WI38 (cell line): Measurements from ENCODE around the gene TEKTIP1.
A peak's percentile ranks its signal among the peaks of the same experiment; 100 is the strongest.

ENCODE experiments used
- H3K4me3 ChIP-seq: 2 replicates; pipeline ENCODE4 v1.5.1; 2011; ENCODE audit warnings: low read depth, mild to moderate bottlenecking, control low read depth, low read length
- TF ChIP-seq, protein P1 (sequence below): IDR thresholded peaks from 2 replicates; pipeline ENCODE4 v1.5.1; 2012; ENCODE audit warnings: low read depth, mild to moderate bottlenecking, control low read depth, low read length

TEKTIP1 gene

DNA sequence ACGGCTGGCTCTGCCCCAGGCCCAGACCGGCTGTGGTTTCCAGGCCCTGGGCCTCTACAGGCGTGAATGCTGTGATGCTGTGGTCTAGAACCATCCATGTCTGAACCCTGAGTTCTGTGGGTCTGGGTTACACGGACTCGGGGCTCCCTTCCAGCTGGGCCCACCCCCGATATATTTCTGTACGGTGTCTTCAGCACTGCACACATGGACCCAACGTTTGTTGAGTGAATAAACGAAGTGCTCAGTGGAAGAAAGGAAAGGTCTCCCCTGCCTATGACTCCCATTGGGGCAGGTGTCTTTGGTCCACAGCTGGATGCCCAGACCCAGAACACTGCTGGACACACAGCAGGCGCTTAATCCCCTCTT lies 6.7 kb downstream of the TEKTIP1 start:
- TF ChIP-seq, protein P1, sequence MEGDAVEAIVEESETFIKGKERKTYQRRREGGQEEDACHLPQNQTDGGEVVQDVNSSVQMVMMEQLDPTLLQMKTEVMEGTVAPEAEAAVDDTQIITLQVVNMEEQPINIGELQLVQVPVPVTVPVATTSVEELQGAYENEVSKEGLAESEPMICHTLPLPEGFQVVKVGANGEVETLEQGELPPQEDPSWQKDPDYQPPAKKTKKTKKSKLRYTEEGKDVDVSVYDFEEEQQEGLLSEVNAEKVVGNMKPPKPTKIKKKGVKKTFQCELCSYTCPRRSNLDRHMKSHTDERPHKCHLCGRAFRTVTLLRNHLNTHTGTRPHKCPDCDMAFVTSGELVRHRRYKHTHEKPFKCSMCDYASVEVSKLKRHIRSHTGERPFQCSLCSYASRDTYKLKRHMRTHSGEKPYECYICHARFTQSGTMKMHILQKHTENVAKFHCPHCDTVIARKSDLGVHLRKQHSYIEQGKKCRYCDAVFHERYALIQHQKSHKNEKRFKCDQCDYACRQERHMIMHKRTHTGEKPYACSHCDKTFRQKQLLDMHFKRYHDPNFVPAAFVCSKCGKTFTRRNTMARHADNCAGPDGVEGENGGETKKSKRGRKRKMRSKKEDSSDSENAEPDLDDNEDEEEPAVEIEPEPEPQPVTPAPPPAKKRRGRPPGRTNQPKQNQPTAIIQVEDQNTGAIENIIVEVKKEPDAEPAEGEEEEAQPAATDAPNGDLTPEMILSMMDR: no peak
- H3K4me3 ChIP-seq: no peak overlapping the region

DNA sequence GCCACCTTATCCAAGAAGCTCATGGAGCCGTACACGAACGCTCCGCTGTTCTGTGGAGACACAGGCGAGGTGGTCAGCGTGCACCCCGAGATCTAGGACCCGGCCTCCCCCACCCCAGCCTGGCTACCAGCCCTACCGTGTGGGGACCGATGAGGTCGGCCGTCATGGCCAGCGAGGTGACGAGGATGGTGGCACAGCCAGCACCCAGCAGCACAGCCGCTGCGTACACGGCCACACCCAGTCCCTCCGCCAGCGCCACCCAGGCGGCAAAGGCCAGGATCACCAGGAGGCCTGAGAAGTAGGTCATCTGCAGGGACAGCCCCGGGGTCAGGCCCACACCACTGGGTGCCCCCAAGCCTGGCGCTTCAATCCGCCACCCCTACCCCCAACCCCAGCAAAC lies 7.1 kb downstream of the TEKTIP1 start:
- no peak overlapping the region for H3K4me3 ChIP-seq
- TF ChIP-seq, protein P1: no peak

DNA sequence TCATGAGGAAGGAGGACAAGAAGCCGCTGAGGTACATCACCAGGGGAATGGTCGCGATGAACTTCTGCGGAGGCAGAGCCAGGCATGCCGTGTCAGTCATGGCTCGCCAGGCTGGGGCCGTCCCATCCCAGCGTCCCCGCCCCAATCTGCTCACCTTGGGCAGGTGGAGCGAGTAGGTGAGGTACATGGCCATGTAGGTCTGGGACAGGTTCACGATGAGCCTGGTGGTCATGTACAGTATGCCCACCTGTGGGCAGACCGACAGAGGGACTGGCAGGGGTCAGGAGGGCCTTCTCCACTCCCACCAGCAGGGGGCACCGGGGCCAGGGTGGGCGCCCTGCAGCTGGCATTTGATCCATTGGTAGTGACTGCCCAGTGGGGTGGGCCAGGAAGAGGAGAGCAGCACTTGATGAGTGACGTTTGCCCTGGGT lies 8.3 kb downstream of the TEKTIP1 start:
- H3K4me3 ChIP-seq: no peak overlapping the region
- TF ChIP-seq, protein P1: peak; percentile 61; the same call in 1 of the 2 replicates

DNA sequence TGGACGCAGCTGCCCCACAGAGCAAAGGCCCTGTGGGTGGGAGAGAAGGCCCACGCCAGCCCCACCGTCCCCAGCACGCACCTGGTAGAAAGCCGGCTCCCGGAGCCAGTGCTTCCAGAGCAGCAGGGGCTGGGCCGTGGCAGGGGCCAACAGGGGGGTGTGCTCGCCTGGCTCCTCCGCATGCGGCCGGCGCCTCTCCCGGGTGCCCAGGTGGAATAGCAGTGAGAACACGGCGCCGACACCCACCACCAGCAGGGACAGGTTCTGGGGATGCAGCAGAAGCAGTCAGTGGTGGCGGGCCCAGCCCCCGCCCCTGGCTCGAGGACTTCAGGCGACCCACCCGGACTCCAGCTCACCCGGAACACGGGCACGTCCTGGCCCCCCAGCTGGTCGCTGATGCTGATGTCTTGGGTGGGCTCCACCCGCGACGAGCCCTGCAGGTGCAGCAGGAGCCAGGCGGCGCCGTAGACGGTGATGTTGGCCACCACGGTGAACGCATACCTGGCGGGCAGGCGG lies 8.9 kb downstream of the TEKTIP1 start:
- TF ChIP-seq, protein P1: no peak
- H3K4me3 ChIP-seq: no peak overlapping the region

DNA sequence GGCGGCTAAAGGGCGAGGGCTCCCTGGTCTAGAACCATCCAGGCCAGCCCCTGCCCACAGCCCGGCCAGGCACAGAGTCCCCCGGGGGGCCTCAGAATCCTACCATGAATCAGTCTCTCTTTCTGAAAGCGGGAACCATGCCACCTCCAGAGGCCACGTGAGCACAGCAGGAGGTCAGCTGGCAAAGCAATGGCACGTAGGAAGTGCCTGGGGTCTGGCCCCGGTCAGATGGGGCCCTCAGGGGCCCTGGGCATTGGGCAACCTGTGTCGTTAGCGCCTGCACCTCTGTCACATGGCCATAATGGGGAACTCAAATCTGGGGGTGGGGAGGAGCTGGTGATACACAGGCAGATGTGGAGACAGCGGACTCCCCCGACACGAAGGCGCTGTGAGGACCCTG lies 9.6 kb downstream of the TEKTIP1 start:
- H3K4me3 ChIP-seq: no peak overlapping the region
- TF ChIP-seq, protein P1: no peak

DNA sequence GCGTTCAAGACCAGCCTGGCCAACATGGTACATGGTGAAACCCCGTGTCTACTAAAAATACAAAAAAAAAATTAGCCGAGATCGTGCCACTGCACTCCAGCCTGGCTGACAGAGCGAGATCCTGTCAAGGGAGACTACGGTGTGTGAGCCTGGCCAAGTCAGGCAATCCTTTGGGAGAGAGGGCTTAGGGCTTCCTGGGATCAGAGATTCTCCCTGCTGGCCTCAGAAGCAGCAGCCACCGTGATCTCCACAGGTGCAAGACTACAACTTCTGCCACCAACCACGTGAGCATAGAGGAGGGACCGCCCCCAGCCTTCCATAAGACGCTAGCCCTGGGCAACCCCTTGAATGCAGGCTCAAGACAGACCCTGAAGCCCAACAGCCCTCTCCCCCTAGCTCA lies 10.8 kb downstream of the TEKTIP1 start:
- TF ChIP-seq, protein P1: no peak
- H3K4me3 ChIP-seq: no peak overlapping the region

DNA sequence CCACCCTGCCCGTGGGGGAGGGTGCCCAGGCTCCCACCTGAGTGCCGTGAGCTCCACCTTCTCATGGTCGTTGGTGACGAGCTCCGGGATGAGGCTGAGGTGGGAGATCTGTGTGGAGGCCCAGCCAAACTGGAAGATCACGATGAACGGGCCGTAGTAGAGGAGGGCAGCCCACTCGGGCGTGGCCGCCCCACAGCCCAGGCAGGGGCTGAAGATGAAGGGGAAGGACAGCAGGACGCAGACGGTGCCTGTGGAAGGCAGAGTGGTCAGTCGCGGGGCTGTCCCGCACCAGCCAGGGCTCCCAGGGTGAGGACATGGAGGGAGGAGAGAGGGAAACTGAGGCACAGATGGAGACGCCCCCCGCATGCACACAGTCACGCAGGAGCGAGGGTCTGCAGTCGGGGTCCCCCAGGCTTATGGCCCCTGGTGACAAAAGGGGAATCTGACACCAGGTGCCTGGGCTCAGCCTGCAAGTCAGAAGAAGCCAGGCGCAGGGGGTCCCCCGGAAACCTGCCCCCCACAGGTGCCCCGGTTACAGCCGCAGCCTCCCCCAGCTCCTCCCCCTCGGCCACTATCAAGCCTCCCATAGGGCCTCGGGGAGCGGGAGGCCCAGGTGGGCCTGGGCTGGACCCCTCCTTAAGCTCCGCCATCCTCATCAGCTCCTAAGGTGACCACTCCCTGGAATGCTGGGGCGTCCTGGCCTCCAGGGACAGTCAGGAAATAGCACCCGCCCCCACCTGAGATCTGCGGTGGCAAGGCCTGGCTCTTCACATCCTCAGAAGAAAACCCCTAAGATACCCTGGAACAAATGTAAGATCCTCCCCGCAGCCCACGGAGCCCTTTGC lies 12.2 kb downstream of the TEKTIP1 start:
- TF ChIP-seq, protein P1: no peak
- H3K4me3 ChIP-seq: no peak overlapping the region
